ENCODE data around the gene DCUN1D5. TPM values are rescaled to one million over a fixed set of nuclear protein-coding genes. Genes with fewer than 3 reads are reported as not detected.

The DCUN1D5 gene
- total RNA-seq (10 to 100 TPM; 15.7 to 16.6 TPM), polyA plus RNA-seq (10 to 100 TPM; 20.0 to 22.9 (median 21.9) TPM), total RNA-seq (11.8 to 106 (median 23.7) reads per million in 6 experiments)

- peaks cover 11 to 37% (median 29%) of the 10 kb centered on the region in 4 donors for H3K4me1 Mint-ChIP-seq
- POLR2A ChIA-PET = interaction anchor here (0.6 to 3.8 kb wide), 5 partner anchors 9 to 55 kb away, joined by 3 to 58 read pairs (median 4); partner anchors contain the start of gene DYNC2H1
- peaks cover 5 to 14% (median 12%) of the 10 kb centered on the region in 3 donors for H3K36me3 Mint-ChIP-seq
- ATAC-seq = peak; percentile 95 to 96
- H3K27ac Mint-ChIP-seq = peak within 1 kb of the TSS; percentile 95 to 99 (median 97)
- peaks cover 0 to 10% (median 0%) of the 10 kb centered on the region in 9 donors for H3K9me3 Mint-ChIP-seq
- peaks cover 17 to 38% (median 24%) of the 10 kb centered on the region in 5 donors for H3K27me3 Mint-ChIP-seq
- peak; percentile 88 to 97 (median 94) for DNase-seq
- peak within 1 kb of the TSS; percentile 88 to 98 (median 94) for H3K4me3 Mint-ChIP-seq
Measured at GRCh38 chr11:103091801-103092524, at the start of gene DCUN1D5. Gene DCUN1D5, minus strand, starts transcription at chr11:103092160. Its CDS starts 288 bp downstream, at chr11:103091872.

- H3K27ac Mint-ChIP-seq = no peak overlapping the region
- H3K4me1 Mint-ChIP-seq = no peaks in the 10 kb centered on the region
Measured at GRCh38 chr11:103125462-103125861, 33.5 kb upstream of the DCUN1D5 start.

GRCh38 chr11:103114836-103115235 lies 22.9 kb upstream of the DCUN1D5 start:
- no peaks in the 10 kb centered on the region for H3K9me3 Mint-ChIP-seq
- peaks cover 0 to 6% (median under 1%) of the 10 kb centered on the region in 4 donors for H3K4me1 Mint-ChIP-seq
- H3K27me3 Mint-ChIP-seq = no peaks in the 10 kb centered on the region
- H3K27ac Mint-ChIP-seq = no peak overlapping the region
- POLR2A ChIA-PET = no interaction called here
- DNase-seq (no peak), ATAC-seq (no peak)
- H3K4me3 Mint-ChIP-seq = no peak overlapping the region
- no peaks in the 10 kb centered on the region for H3K36me3 Mint-ChIP-seq

More at GRCh38 chr11:103125462-103125861, 33.5 kb upstream of the DCUN1D5 start:
- H3K36me3 Mint-ChIP-seq = peaks cover 0 to 18% (median 4%) of the 10 kb centered on the region in 3 donors
- no peak overlapping the region for H3K4me3 Mint-ChIP-seq
- H3K9me3 Mint-ChIP-seq = no peaks in the 10 kb centered on the region
- ATAC-seq (no peak), DNase-seq (no peak)
- POLR2A ChIA-PET = no interaction called here
- no peaks in the 10 kb centered on the region for H3K27me3 Mint-ChIP-seq

GRCh38 chr11:103112364-103112763 lies 20.4 kb upstream of the DCUN1D5 start:
- Mint-ChIP-seq H3K4me3 (no peak overlapping the region), H3K9me3 (no peaks in the 10 kb centered on the region), H3K4me1 (peaks cover 5 to 16% (median 10%) of the 10 kb centered on the region in 4 donors), H3K27me3 (no peaks in the 10 kb centered on the region), H3K36me3 (no peaks in the 10 kb centered on the region), H3K27ac (no peak overlapping the region)
- POLR2A ChIA-PET = no interaction called here
- ATAC-seq = no peak
- no peak for DNase-seq

- Mint-ChIP-seq H3K9me3 (no peaks in the 10 kb centered on the region), H3K27me3 (no peaks in the 10 kb centered on the region), H3K4me3 (no peak overlapping the region), H3K36me3 (no peaks in the 10 kb centered on the region), H3K27ac (no peak overlapping the region), H3K4me1 (peaks cover 5 to 16% (median 10%) of the 10 kb centered on the region in 4 donors)
- POLR2A ChIA-PET = no interaction called here
- DNase-seq = no peak
- ATAC-seq = no peak
Measured at GRCh38 chr11:103111400-103111799, 19.4 kb upstream of the DCUN1D5 start.

- no peaks in the 10 kb centered on the region for H3K36me3 Mint-ChIP-seq
- peak overlapping the region; percentile 35 to 99 (median 96) for H3K4me3 Mint-ChIP-seq
- H3K27ac Mint-ChIP-seq = peak overlapping the region in 4 of 10 donors; percentile 96 to 98 (median 96)
- peaks cover 5 to 16% (median 10%) of the 10 kb centered on the region in 4 donors for H3K4me1 Mint-ChIP-seq
- no peaks in the 10 kb centered on the region for H3K9me3 Mint-ChIP-seq
- peaks cover 0 to 3% (median 0%) of the 10 kb centered on the region in 5 donors for H3K27me3 Mint-ChIP-seq
- no peak for ATAC-seq
- no peak for DNase-seq
- POLR2A ChIA-PET = no interaction called here
Measured at GRCh38 chr11:103110391-103110790, 18.4 kb upstream of the DCUN1D5 start.

- POLR2A ChIA-PET = interaction anchor here (1.4 to 2.3 kb wide), 2 partner anchors 19 to 23 kb away, joined by 3 to 58 read pairs; partner anchors contain the start of gene DCUN1D5
- Mint-ChIP-seq H3K4me1 (peaks cover 5 to 16% (median 10%) of the 10 kb centered on the region in 4 donors), H3K27me3 (peaks cover 0 to 3% (median 0%) of the 10 kb centered on the region in 5 donors), H3K27ac (peak overlapping the region; percentile 84 to 98 (median 96)), H3K9me3 (no peaks in the 10 kb centered on the region), H3K36me3 (no peaks in the 10 kb centered on the region), H3K4me3 (peak overlapping the region; percentile 88 to 99 (median 96))
- ATAC-seq (peak; percentile 12 to 15), DNase-seq (peak in 1 of 10 donors; percentile 2)
Measured at GRCh38 chr11:103109818-103110388, 17.9 kb upstream of the DCUN1D5 start.

GRCh38 chr11:103108933-103109817 lies 17.2 kb upstream of the DCUN1D5 start, which contains the start of gene DYNC2H1:
Gene DYNC2H1, plus strand, starts transcription at chr11:103109426. Its CDS starts 149 bp downstream, at chr11:103109575.
- peaks cover 5 to 16% (median 10%) of the 10 kb centered on the region in 4 donors for H3K4me1 Mint-ChIP-seq
- H3K27ac Mint-ChIP-seq = peak within 1 kb of the TSS; percentile 84 to 98 (median 96)
- H3K27me3 Mint-ChIP-seq = peaks cover 0 to 9% (median 5%) of the 10 kb centered on the region in 5 donors
- POLR2A ChIA-PET = interaction anchor here (1.4 to 2.3 kb wide), 2 partner anchors 18 to 23 kb away, joined by 3 to 58 read pairs; partner anchors contain the start of gene DCUN1D5
- ATAC-seq (peak; percentile 85 to 91), DNase-seq (peak; percentile 81 to 92 (median 88))
- H3K36me3 Mint-ChIP-seq = no peaks in the 10 kb centered on the region
- no peaks in the 10 kb centered on the region for H3K9me3 Mint-ChIP-seq
- H3K4me3 Mint-ChIP-seq = peak within 1 kb of the TSS; percentile 88 to 99 (median 96)

- H3K27me3 Mint-ChIP-seq = peaks cover 28 to 86% (median 49%) of the 10 kb centered on the region in 5 donors
- H3K4me1 Mint-ChIP-seq = peaks cover 5 to 6% (median 6%) of the 10 kb centered on the region in 4 donors
- POLR2A ChIA-PET = no interaction called here
- no peak overlapping the region for H3K4me3 Mint-ChIP-seq
- H3K9me3 Mint-ChIP-seq = peaks cover 0 to 10% (median 0%) of the 10 kb centered on the region in 9 donors
- ATAC-seq (no peak), DNase-seq (no peak)
- H3K36me3 Mint-ChIP-seq = peaks cover 0 to 15% (median 2%) of the 10 kb centered on the region in 3 donors
- H3K27ac Mint-ChIP-seq = no peak overlapping the region
Measured at GRCh38 chr11:103097279-103097678, 5.3 kb upstream of the DCUN1D5 start.

- Mint-ChIP-seq H3K4me3 (peak overlapping the region; percentile 88 to 98 (median 94)), H3K36me3 (peaks cover 8 to 17% (median 12%) of the 10 kb centered on the region in 3 donors), H3K4me1 (peaks cover 13 to 40% (median 33%) of the 10 kb centered on the region in 4 donors), H3K9me3 (peaks cover 0 to 10% (median 0%) of the 10 kb centered on the region in 9 donors), H3K27me3 (peaks cover 13 to 30% (median 19%) of the 10 kb centered on the region in 5 donors), H3K27ac (peak overlapping the region; percentile 95 to 99 (median 97))
- DNase-seq = peak in 9 of 10 donors; percentile 9 to 68 (median 27)
- POLR2A ChIA-PET = interaction anchor here (0.9 to 3.8 kb wide), 3 partner anchors 10 to 18 kb away, joined by 3 to 58 read pairs (median 9); partner anchors contain the start of gene DYNC2H1
- peak; percentile 51 to 54 for ATAC-seq
Measured at GRCh38 chr11:103091064-103091800, 728 bp downstream of the DCUN1D5 start.

GRCh38 chr11:103086461-103086860 lies 5.5 kb downstream of the DCUN1D5 start:
- POLR2A ChIA-PET = no interaction called here

More at GRCh38 chr11:103086461-103086860, 5.5 kb downstream of the DCUN1D5 start:
- Mint-ChIP-seq H3K27ac (no peak overlapping the region), H3K9me3 (no peaks in the 10 kb centered on the region), H3K4me3 (peak overlapping the region in 1 of 10 donors; percentile 52), H3K27me3 (no peaks in the 10 kb centered on the region), H3K36me3 (peaks cover 0 to 51% (median 12%) of the 10 kb centered on the region in 3 donors), H3K4me1 (peaks cover 9 to 35% (median 30%) of the 10 kb centered on the region in 4 donors)
- DNase-seq (no peak), ATAC-seq (no peak)

Data from naive thymus-derived CD8-positive, alpha-beta T cell (primary cell).